AG04450 (cell line): ENCODE measurements around the gene IRF2BPL. TPM values are rescaled to one million over a fixed set of nuclear protein-coding genes. Genes with fewer than 3 reads are reported as not detected.

Source experiments
- CTCF ChIA-PET: fragments of 300-600, 350-600 bp; formaldehyde crosslinking; extraction: SDS; loops from one replicate; lab custom pipeline; 2022; ENCODE audit warnings: antibody characterized with exemption, inconsistent platforms; lab: Charles Lee
- POLR2A ChIA-PET: fragments of 350-600 bp; formaldehyde crosslinking; extraction: SDS; loops from one replicate; lab custom pipeline; 2021; ENCODE audit warnings: antibody characterized with exemption, inconsistent platforms; lab: Yijun Ruan, JAX
- DNase-seq: peaks from one replicate; pipeline ENCODE4 v3.0.0-alpha.2; 2011; ENCODE audit warnings: low read depth, low spot score
- H3K27ac ChIP-seq: one replicate; pipeline ENCODE4 v1.5.1; 2012; ENCODE audit warnings: low read depth, low read length, control low read depth
- H3K27me3 ChIP-seq: one replicate; pipeline ENCODE4 v1.6.0; 2012; ENCODE audit warnings: low read length; ENCODE audit not compliant: control insufficient read depth, insufficient read depth
- H3K4me3 ChIP-seq: 2 replicates; pipeline ENCODE4 v1.5.1; 2011; ENCODE audit warnings: mild to moderate bottlenecking, low read depth, low read length, control low read depth
- H3K9me3 ChIP-seq: 2 replicates; pipeline ENCODE4 v1.5.1; 2012; ENCODE audit warnings: low read length; ENCODE audit not compliant: control insufficient read depth, insufficient read depth
- polyA plus RNA-seq: library from polyadenylated mRNA; depleted of rRNA; stranded (reverse); fragments of >200 nt; gene quantifications from 2 replicates; pipeline ENCODE4 v1.2.3, GENCODE V29; 2011
- TF ChIP-seq, protein P1 (sequence below): IDR thresholded peaks from 2 replicates; pipeline ENCODE4 v1.5.1; 2011; ENCODE audit warnings: low read depth, low read length, control low read depth, inconsistent platforms

The IRF2BPL gene
- polyA plus RNA-seq, 1 experiment, result 17.1 TPM

DNA sequence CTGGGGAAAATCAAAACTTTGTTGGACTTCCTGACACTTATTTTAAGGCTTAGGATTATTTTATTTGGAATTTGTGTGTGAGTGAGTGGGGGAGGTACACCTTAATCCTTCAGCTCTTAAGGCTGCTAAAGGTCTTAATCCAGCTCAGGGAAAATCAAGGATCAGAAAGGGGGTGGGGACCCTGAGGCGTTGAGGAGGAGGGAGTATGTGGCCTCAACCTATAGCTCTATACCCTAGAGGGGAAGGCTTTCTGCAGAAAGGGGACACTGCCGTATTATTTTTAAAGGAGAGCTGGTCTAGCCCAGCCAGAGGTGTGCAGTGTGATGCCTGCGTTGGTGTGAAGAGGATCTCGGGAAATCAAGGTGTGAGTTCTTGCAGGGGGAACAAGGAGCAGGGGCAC is 20.0 kb downstream of the IRF2BPL start:
- ChIA-PET CTCF (interaction anchor here (1.4 kb wide), 1 partner anchor 95 kb away, joined by 9 read pairs; no protein-coding TSS in a partner anchor), POLR2A (no interaction called here)

DNA sequence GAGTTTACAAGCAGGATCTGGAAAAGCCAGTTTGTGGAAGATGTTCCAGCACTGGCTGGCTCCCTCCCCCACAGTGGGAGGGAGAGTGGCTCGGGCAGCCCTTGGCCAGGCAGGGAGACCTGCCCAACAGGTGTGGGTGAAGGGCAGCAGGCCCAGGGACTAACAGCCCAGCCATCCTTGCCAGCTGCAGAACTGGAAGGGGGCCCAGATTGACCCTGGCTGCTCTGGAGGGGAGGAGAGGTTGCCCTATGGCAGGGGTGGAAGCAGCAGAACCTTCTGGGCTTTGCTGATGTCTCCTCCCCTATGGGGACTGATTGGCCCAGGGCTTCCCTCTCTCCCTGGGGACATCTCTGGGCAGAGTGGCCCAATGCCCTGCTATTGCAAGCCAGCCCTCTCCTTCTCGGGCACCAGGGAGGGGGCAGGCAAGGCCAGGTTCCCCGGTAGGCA is 20.5 kb downstream of the IRF2BPL start:
- no peak overlapping the region for H3K4me3 ChIP-seq
- H3K27ac ChIP-seq, result no peak overlapping the region
- peaks cover 5% of the 10 kb centered on the region for H3K27me3 ChIP-seq
- TF ChIP-seq, protein P1, sequence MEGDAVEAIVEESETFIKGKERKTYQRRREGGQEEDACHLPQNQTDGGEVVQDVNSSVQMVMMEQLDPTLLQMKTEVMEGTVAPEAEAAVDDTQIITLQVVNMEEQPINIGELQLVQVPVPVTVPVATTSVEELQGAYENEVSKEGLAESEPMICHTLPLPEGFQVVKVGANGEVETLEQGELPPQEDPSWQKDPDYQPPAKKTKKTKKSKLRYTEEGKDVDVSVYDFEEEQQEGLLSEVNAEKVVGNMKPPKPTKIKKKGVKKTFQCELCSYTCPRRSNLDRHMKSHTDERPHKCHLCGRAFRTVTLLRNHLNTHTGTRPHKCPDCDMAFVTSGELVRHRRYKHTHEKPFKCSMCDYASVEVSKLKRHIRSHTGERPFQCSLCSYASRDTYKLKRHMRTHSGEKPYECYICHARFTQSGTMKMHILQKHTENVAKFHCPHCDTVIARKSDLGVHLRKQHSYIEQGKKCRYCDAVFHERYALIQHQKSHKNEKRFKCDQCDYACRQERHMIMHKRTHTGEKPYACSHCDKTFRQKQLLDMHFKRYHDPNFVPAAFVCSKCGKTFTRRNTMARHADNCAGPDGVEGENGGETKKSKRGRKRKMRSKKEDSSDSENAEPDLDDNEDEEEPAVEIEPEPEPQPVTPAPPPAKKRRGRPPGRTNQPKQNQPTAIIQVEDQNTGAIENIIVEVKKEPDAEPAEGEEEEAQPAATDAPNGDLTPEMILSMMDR, result no peak
- no peak for DNase-seq
- ChIA-PET CTCF (interaction anchor here (1.4 kb wide), 1 partner anchor 95 kb away, joined by 9 read pairs; no protein-coding TSS in a partner anchor), POLR2A (no interaction called here)
- no peaks in the 10 kb centered on the region; the same call in 1 of the 2 replicates for H3K9me3 ChIP-seq

More for the DNA sequence above, 20.0 kb downstream of the IRF2BPL start:
- peaks cover 5% of the 10 kb centered on the region for H3K27me3 ChIP-seq
- H3K9me3 ChIP-seq, result no peaks in the 10 kb centered on the region; the same call in 1 of the 2 replicates
- DNase-seq, result no peak
- no peak overlapping the region for H3K27ac ChIP-seq
- TF ChIP-seq, protein P1, result no peak
- H3K4me3 ChIP-seq, result no peak overlapping the region

DNA sequence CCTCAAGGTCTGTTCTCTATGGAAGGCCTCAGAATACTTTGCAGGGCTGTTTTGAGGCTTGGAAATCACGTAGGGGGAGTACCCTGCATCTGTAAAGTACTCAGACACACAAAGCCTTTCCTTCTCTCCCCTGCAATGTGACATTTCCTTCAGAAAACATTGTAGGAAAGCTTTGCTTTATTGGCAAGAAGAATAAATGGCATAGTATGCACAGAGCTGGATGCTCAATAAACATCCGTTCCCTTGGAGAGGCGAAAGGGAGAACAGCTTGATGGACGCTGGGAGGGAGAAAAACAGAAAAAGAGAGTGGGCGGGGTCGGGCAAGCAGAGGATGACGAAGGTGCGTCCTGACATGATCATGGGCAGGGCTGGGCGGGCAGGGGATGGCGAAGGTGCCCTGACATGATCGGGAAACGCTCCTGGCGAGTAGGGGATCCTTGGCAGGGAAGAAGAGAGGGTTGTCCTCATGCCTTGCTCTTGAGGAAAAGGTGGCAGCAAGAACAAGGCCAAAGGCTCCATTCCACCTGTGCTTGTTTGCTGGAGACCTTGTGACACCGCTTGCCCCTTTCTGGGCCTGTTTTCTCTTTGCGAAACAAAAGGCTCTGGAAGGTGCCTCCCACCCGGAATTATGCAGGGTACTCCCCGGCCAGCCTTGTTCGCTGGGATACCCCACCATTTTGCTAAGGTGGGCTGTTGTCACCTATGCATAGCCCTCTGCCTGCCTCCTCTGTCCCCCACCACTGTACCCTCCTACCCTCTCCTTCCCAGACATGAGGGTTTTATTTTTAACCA is 21.1 kb downstream of the IRF2BPL start:
- Histone ChIP-seq H3K4me3 (no peak overlapping the region), H3K9me3 (no peaks in the 10 kb centered on the region; the same call in 1 of the 2 replicates), H3K27me3 (peaks cover 5% of the 10 kb centered on the region), H3K27ac (no peak overlapping the region)
- ChIA-PET CTCF (interaction anchor here (1.2 to 1.7 kb wide), 2 partner anchors 94 to 134 kb away, joined by 3 to 4 read pairs; no protein-coding TSS in a partner anchor), POLR2A (no interaction called here)
- TF ChIP-seq, protein P1, result no peak
- no peak for DNase-seq

DNA sequence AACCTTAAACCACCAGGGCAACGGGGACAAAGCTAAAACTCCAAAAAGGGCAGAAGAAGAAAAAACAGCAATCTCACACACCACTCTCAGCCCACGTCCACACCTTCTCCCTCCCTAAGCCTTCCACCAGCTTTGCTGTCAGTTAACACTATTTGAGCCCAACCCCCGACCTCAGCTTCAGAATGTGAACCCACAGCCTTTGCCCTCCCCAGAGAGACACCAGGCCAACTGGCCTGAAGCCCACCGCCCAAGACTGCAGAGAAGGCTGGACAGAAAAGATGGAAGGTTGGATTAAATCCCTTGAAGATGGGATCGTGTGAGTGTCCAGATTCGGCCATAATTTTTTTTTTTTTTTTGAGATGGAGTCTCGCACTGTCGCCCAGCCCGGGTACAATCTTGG is 22.4 kb downstream of the IRF2BPL start:
- Histone ChIP-seq H3K27me3 (no peaks in the 10 kb centered on the region), H3K9me3 (no peaks in the 10 kb centered on the region; the same call in 1 of the 2 replicates), H3K4me3 (no peak overlapping the region), H3K27ac (no peak overlapping the region)
- DNase-seq, result no peak
- TF ChIP-seq, protein P1, result no peak
- POLR2A ChIA-PET, result no interaction called here
- CTCF ChIA-PET, result interaction anchor here (0.7 to 1.7 kb wide), 2 partner anchors 18 to 133 kb away, joined by 4 to 5 read pairs; no protein-coding TSS in a partner anchor

DNA sequence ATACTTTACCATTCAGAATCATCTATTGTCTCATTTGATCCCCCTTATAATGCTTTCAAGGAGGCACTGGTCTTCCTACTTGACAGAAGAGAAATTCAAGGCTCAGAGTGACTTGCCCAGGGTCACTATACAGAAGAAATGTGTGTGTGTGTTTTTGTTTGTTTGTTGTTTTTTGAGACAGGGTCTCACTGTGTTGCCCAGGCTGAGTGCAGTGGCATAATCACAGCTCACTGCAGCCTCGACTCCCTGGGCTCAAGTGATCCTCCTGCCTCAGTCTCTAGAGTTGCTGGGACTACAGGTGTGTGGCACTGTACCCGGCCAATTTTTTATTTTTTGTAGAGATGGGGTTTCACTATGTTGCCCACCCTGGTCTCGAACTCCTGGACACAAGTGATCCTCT is 22.9 kb downstream of the IRF2BPL start:
- Histone ChIP-seq H3K27ac (no peak overlapping the region), H3K4me3 (no peak overlapping the region), H3K27me3 (no peaks in the 10 kb centered on the region), H3K9me3 (no peaks in the 10 kb centered on the region; the same call in 1 of the 2 replicates)
- POLR2A ChIA-PET, result no interaction called here
- CTCF ChIA-PET, result interaction anchor here (1.7 kb wide), 1 partner anchor 132 kb away, joined by 4 read pairs; no protein-coding TSS in a partner anchor
- no peak for DNase-seq
- TF ChIP-seq, protein P1, result no peak
